GM13976 (cell line): Measurements from ENCODE around the gene UNC5C.

Experiments
- DNase-seq: peaks from one replicate; pipeline ENCODE4 v3.0.0; 2012; ENCODE audit warnings: low spot score
- in situ Hi-C: fragments of 300-500 bp; cut with MboI; formaldehyde crosslinking; loops from one replicate; pipeline ENCODE4 v1.12.0; 2022; ENCODE audit warnings: low sequenced_read_pairs, mixed read lengths, inconsistent platforms; ENCODE audit not compliant: unreplicated experiment
- TF ChIP-seq, protein P1 (sequence below): IDR thresholded peaks from 2 replicates; pipeline ENCODE4 v1.5.1; 2012; ENCODE audit warnings: borderline replicate concordance, mild to moderate bottlenecking; ENCODE audit not compliant: insufficient read depth; ENCODE audit errors: extremely low read depth, missing control alignments, control extremely low read depth

Gene UNC5C

DNA sequence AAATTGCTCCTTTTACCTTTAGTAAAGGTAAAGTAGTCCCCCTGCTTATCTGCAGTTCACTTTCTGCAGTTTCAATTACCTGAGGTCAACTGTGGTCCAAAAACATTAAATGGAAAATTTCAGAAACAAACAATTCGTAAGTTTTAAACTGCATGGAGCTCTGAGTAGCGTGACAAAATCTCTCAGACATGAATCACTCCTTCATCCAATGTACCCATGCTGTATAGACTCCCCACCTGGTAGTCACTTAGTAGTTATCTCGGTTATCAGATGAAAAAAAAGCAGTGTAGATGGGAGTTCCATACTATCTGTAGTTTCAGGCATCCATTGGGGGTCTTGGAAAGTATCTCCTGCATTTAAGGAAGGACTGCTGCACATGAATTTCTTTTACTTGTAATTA is 7.7 kb downstream of the UNC5C start:
- in situ Hi-C loops: no loop called here
- DNase-seq: no peak
- TF ChIP-seq, protein P1, sequence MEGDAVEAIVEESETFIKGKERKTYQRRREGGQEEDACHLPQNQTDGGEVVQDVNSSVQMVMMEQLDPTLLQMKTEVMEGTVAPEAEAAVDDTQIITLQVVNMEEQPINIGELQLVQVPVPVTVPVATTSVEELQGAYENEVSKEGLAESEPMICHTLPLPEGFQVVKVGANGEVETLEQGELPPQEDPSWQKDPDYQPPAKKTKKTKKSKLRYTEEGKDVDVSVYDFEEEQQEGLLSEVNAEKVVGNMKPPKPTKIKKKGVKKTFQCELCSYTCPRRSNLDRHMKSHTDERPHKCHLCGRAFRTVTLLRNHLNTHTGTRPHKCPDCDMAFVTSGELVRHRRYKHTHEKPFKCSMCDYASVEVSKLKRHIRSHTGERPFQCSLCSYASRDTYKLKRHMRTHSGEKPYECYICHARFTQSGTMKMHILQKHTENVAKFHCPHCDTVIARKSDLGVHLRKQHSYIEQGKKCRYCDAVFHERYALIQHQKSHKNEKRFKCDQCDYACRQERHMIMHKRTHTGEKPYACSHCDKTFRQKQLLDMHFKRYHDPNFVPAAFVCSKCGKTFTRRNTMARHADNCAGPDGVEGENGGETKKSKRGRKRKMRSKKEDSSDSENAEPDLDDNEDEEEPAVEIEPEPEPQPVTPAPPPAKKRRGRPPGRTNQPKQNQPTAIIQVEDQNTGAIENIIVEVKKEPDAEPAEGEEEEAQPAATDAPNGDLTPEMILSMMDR: no peak

DNA sequence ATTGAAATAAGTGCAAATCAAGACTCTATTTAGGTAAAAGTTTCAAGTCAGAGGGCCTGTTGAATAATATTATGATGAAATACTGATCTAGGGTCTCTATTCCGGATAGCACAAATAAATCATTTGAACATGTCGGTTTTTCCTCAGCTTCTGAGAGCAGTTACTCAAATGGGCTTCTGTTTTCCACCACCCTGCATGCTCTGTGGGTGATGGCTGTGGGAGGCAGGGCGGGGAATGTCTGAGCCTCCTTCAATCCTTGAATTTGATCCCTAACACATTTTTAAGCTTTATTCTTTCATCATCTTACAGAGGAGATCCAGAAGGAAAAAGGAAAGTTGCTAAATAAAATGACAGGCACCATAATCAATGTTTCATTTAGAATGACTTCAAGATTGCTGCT is 8.5 kb downstream of the UNC5C start:
- no peak for DNase-seq
- TF ChIP-seq, protein P1: no peak
- in situ Hi-C loops: no loop called here

DNA sequence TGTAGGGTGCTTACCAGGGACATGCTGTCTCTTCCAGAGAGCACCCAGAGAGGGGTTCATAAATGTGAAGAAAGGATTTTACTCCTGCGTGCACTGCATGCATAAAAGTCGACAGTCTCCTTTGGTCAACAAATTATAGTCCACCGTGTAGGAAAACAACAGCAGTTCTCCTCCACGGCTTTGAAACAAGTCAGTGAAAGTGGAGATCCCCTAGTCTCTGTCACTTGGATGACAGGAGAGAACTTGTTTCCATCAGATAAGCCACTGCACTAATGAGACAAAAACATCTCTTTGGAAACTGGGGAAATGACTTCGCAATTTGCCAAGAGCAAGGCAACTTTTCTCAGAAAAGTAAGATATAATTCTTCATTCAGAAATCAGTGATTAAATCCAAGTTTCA is 9.7 kb downstream of the UNC5C start:
- no peak for DNase-seq

DNA sequence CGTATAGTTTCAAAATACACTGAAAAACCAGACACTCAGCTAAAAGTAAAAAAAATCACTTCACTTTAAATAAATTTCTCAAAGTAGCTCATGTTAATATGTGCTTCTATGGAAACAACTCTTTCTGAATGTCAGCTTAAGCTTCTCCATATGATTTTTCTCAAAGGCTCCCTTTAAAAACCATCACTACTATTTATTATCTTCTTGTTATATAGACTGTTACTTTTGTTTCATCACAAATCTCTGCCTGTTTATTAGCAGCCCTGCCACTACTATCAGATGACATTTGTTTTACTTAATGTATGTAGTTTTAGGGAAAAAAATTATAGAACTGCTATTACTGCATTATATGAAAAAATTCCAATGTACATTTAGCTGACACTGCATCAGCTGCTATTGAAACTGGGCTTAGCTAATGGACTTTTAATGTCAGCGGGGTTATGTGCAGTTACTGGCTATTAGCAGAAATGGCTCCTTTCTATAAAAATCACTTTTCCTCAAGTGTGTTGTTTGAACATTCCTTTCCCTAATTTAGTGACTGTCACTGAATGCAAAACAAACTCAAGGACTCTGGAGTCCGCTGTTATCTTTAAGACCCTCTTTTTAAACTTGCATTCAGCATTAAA is 10.8 kb downstream of the UNC5C start:
- TF ChIP-seq, protein P1: no peak
- DNase-seq: no peak
- in situ Hi-C loops: no loop called here

More for the DNA sequence above, 9.7 kb downstream of the UNC5C start:
- TF ChIP-seq, protein P1: no peak
- in situ Hi-C loops: no loop called here

DNA sequence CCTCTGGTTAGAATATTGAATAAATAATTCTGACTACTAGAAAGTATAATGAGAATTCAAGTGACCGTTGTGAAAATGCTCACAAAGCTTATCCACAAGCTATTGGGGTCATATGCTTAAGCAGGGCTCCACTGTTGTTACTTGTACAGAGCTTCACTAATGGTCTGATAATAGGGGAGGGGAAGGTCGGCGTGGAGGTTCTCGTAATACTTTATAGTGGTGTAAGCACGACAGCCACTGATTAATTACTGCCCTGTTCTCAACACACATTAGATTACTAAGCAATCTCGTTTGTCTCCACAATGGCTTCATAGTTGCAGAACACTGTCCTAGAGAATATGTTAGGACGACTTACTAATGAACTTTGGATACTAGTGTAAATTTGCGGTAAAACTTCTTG is 11.6 kb downstream of the UNC5C start:
- no peak for DNase-seq
- in situ Hi-C loops: no loop called here
- TF ChIP-seq, protein P1: no peak

DNA sequence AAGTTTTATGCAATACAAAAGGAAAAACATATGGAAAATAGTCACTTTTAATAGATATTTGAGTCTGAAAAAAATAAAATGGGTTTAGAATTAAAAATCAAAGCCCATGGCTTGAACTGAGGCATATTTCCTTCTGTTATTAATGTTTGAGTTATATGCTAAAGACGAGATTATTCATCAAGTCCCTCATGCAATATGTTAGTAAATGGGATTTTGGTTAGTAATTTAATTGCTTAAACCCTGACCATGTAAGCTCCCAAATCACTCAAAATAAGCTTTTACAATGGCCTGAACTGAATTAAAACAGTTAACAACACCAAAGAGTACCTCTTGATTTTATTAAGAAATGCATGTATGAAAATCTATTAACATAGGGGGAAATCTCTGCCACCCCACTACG is 12.1 kb downstream of the UNC5C start:
- in situ Hi-C loops: no loop called here
- no peak for DNase-seq
- TF ChIP-seq, protein P1: no peak
